ENCODE results near the gene ANK2. TPM values are rescaled to one million over a fixed set of nuclear protein-coding genes. Genes with fewer than 3 reads are reported as not detected.

Gene ANK2
- total and polyA plus RNA-seq, 2 donors: 5.3 to 14.7 TPM

DNA sequence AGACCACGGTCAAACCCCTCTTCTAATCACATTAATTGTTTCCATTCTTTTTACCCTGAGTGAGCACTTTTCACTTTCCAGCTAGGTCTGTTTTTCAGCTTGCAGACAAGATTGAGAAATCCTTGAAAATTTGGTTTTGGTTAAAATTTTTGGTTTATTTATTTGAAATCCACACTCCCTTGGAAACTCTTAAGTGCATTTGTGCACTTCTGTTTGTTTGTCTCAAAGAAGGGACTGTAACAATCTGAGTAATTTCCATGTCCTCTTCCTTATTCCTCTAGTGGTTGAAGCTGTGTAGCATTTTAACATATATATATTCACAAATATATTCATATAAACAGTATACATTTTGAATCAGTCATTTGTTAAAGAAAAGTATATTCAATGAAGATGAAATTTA lies 333.3 kb downstream of the ANK2 start:
- WGBS: 97% methylated on average over 1 of the region's 1 CpG
- Histone ChIP-seq H3K9me3 (ENCODE audit: control insufficient read depth in 2 of 2, insufficient read depth in 1 of 2, low read length in 1 of 2) (no peaks in the 10 kb centered on the region), H3K4me1 (ENCODE audit: control insufficient read depth in 2 of 2, insufficient read depth in 2 of 2, low read length in 2 of 2) (no peaks in the 10 kb centered on the region), H3K36me3 (ENCODE audit: control insufficient read depth in 2 of 2, insufficient read depth in 2 of 2, low read length in 1 of 2) (no peaks in the 10 kb centered on the region), H3K4me3 (ENCODE audit: low read length in 2 of 2) (no peak overlapping the region), H3K27ac (ENCODE audit: low read depth in 1 of 2, low read length in 1 of 2) (no peak overlapping the region), H3K27me3 (ENCODE audit: control insufficient read depth in 2 of 2, insufficient read depth in 1 of 2, low read length in 1 of 2) (no peaks in the 10 kb centered on the region)
- no peak for DNase-seq (ENCODE audit: low read depth in 6 of 9, low spot score in 9 of 9)

DNA sequence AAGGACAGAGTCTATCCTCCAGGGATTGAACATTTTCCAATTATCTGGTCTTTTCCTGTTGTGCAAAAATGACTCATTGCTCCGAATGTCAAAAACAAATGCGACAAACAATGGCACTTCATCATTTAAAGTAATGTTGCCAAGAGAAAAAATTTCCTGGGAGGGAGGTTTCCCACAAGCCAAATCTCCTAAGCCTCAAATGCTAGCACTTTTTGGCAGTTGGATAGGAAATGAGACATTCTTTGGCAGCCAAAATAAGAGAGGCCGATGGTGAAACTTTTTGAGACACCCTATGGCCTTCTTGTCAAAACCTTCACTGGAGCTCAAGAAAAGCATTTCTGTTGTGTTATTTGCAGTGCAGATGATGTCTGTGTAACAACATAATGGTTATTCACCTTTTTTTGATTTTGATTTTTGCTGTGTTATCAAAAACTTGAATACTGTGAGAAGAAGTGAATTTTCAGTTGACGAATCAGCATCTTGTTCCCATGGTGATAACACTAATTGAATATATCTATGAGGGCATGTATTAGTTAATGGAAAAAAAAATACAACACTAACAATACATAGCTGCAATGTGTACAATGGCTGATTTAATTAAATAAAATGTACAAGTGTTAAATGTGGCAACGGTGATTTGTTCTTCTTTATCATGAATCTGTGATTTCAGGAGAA lies 333.8 kb downstream of the ANK2 start:
- Histone ChIP-seq H3K27ac (ENCODE audit: low read depth in 1 of 2, low read length in 1 of 2) (no peak overlapping the region), H3K36me3 (ENCODE audit: control insufficient read depth in 2 of 2, insufficient read depth in 2 of 2, low read length in 1 of 2) (no peaks in the 10 kb centered on the region), H3K4me1 (ENCODE audit: control insufficient read depth in 2 of 2, insufficient read depth in 2 of 2, low read length in 2 of 2) (no peaks in the 10 kb centered on the region), H3K9me3 (ENCODE audit: control insufficient read depth in 2 of 2, insufficient read depth in 1 of 2, low read length in 1 of 2) (no peaks in the 10 kb centered on the region), H3K27me3 (ENCODE audit: control insufficient read depth in 2 of 2, insufficient read depth in 1 of 2, low read length in 1 of 2) (no peaks in the 10 kb centered on the region), H3K4me3 (ENCODE audit: low read length in 2 of 2) (no peak overlapping the region)
- WGBS: 94% methylated on average over 5 of the region's 5 CpGs
- no peak for DNase-seq (ENCODE audit: low read depth in 6 of 9, low spot score in 9 of 9)

DNA sequence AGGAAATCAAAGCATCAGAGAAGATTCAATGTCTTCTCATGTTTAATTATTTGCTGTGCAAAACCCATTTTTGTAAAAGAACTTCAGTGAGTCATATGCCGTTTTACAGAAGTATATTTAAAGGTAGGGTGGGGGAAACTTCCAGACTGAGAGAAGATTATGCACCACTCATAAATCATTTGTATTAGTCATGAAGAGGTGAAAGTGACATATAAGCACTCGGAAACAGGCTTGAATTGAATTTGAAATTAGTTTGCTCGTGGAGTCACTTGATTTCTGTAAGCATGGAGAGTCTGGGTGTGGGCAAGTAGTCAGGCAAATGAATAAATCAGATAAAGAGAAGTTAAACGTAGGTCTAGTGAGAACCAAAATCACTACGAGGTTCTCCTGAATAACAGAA lies 335.1 kb downstream of the ANK2 start:
- DNase-seq (ENCODE audit: low read depth in 6 of 9, low spot score in 9 of 9): no peak
- Histone ChIP-seq H3K9me3 (ENCODE audit: control insufficient read depth in 2 of 2, insufficient read depth in 1 of 2, low read length in 1 of 2) (no peaks in the 10 kb centered on the region), H3K4me1 (ENCODE audit: control insufficient read depth in 2 of 2, insufficient read depth in 2 of 2, low read length in 2 of 2) (no peaks in the 10 kb centered on the region), H3K27me3 (ENCODE audit: control insufficient read depth in 2 of 2, insufficient read depth in 1 of 2, low read length in 1 of 2) (no peaks in the 10 kb centered on the region), H3K36me3 (ENCODE audit: control insufficient read depth in 2 of 2, insufficient read depth in 2 of 2, low read length in 1 of 2) (no peaks in the 10 kb centered on the region), H3K4me3 (ENCODE audit: low read length in 2 of 2) (no peak overlapping the region), H3K27ac (ENCODE audit: low read depth in 1 of 2, low read length in 1 of 2) (no peak overlapping the region)
- WGBS: 60% methylated on average over 5 of the region's 5 CpGs

DNA sequence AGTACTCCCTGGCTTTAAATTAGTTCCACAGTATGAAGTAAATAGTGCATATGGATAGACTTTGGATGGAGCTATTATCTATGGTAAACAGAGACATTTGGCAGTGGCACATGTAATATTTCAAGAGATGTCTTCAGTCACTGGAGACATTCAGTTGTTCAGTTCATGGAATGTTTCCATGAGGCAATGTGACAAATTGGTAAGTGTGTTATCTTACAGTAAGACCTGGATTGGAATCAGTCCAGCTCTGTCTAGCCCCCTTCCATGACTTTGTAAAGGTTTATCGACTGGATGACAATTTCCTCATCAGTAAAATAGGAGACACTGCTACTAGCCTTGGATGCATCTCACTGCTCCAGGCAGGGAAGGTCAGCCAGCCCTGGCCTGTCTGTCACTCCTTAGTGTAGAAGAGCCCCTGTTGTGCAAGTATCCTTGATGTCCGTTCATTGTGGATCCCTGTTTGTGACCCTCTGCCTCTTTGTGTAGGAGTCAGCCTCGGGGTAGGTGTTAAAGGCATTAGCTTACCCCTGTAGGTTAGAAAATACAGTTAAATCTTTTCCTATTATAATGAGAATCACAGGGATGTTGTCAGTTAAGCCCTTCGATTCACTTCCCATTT lies 335.9 kb downstream of the ANK2 start:
- no peak overlapping the region for H3K4me3 ChIP-seq (ENCODE audit: low read length in 2 of 2)
- no peaks in the 10 kb centered on the region for H3K9me3 ChIP-seq (ENCODE audit: control insufficient read depth in 2 of 2, insufficient read depth in 1 of 2, low read length in 1 of 2)
- no peak for DNase-seq (ENCODE audit: low read depth in 6 of 9, low spot score in 9 of 9)
- no peaks in the 10 kb centered on the region for H3K27me3 ChIP-seq (ENCODE audit: control insufficient read depth in 2 of 2, insufficient read depth in 1 of 2, low read length in 1 of 2)
- H3K27ac ChIP-seq (ENCODE audit: low read depth in 1 of 2, low read length in 1 of 2): no peak overlapping the region
- 95% methylated on average over 4 of the region's 4 CpGs for WGBS
- no peaks in the 10 kb centered on the region for H3K4me1 ChIP-seq (ENCODE audit: control insufficient read depth in 2 of 2, insufficient read depth in 2 of 2, low read length in 2 of 2)
- H3K36me3 ChIP-seq (ENCODE audit: control insufficient read depth in 2 of 2, insufficient read depth in 2 of 2, low read length in 1 of 2): no peaks in the 10 kb centered on the region

DNA sequence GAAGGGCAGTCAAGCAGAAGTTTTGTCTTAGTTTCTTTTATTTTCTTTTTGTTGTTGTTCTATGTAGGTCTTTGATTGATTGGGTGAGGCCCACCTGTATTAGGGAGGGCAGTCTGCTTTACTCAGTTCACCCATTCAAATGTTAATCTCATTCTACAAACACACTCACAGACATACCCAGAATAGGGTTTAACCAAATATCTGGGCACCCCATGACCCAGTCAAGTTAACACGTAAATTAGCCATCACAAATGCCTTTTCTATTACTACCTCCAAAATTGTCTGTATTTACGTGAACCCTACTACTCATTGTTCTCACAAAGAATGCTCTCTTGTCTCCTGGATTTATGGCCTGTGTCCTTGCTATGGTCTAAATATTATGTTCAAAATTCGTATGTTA lies 339.7 kb downstream of the ANK2 start:
- no peak overlapping the region for H3K4me3 ChIP-seq (ENCODE audit: low read length in 2 of 2)
- H3K27ac ChIP-seq (ENCODE audit: low read depth in 1 of 2, low read length in 1 of 2): no peak overlapping the region
- DNase-seq (ENCODE audit: low read depth in 6 of 9, low spot score in 9 of 9): no peak
- H3K4me1 ChIP-seq (ENCODE audit: control insufficient read depth in 2 of 2, insufficient read depth in 2 of 2, low read length in 2 of 2): no peaks in the 10 kb centered on the region
- no peaks in the 10 kb centered on the region for H3K27me3 ChIP-seq (ENCODE audit: control insufficient read depth in 2 of 2, insufficient read depth in 1 of 2, low read length in 1 of 2)
- H3K9me3 ChIP-seq (ENCODE audit: control insufficient read depth in 2 of 2, insufficient read depth in 1 of 2, low read length in 1 of 2): no peaks in the 10 kb centered on the region
- WGBS: 96% methylated on average over 3 of the region's 3 CpGs
- no peaks in the 10 kb centered on the region for H3K36me3 ChIP-seq (ENCODE audit: control insufficient read depth in 2 of 2, insufficient read depth in 2 of 2, low read length in 1 of 2)

DNA sequence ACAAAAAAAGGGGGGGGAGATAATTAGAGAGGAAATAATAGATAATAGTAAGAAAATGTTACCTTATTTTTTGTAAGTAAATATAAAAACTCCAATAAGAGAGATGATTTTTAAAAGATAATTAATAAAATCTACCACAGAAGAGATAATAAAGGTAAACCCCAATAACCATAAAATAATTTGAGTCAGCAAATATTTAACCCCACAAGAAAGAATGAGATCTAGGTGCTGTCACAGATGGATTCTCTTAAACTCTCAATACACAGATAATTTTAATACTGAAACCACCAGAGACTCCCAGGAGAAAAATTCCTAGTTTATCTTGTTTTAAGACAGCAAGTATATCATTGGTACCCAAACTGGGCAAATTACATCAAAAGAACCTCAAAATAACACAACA lies 341.4 kb downstream of the ANK2 start:
- Histone ChIP-seq H3K27ac (ENCODE audit: low read depth in 1 of 2, low read length in 1 of 2) (no peak overlapping the region), H3K4me3 (ENCODE audit: low read length in 2 of 2) (no peak overlapping the region), H3K27me3 (ENCODE audit: control insufficient read depth in 2 of 2, insufficient read depth in 1 of 2, low read length in 1 of 2) (no peaks in the 10 kb centered on the region), H3K4me1 (ENCODE audit: control insufficient read depth in 2 of 2, insufficient read depth in 2 of 2, low read length in 2 of 2) (peaks cover 0 to 4% of the 10 kb centered on the region in 2 donors), H3K36me3 (ENCODE audit: control insufficient read depth in 2 of 2, insufficient read depth in 2 of 2, low read length in 1 of 2) (no peaks in the 10 kb centered on the region), H3K9me3 (ENCODE audit: control insufficient read depth in 2 of 2, insufficient read depth in 1 of 2, low read length in 1 of 2) (no peaks in the 10 kb centered on the region)
- DNase-seq (ENCODE audit: low read depth in 6 of 9, low spot score in 9 of 9): no peak

DNA sequence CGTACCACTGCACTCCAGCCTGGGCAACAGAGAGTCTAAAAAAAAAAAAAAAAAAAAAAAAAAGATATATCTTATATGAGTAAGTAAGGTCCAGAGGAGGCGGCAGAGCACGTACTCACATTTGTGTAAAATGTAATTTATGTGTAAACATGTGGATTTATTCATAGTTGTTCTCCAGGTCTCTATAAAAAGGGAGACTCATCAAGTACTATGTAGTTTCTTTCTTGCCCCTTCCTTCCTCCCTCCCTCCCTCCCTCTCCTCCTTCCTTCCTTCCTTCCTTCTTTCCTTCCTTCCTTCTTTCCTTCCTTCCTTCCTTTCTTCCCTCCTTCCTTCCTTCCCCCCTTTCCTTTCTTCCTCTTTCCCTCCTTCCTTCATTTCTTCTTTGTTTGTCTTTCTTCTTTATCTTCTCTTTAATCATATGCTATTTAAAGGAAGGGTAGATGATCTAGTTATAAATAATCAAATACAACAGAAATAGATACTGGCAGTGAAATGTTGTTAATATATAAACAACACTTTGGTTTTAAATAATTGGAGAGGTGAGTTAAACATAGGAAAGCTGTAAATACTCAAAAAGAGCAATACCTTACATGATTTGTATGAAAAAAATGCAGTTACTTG lies 344.8 kb downstream of the ANK2 start:
- Histone ChIP-seq H3K9me3 (ENCODE audit: control insufficient read depth in 2 of 2, insufficient read depth in 1 of 2, low read length in 1 of 2) (no peaks in the 10 kb centered on the region), H3K4me3 (ENCODE audit: low read length in 2 of 2) (no peak overlapping the region), H3K27ac (ENCODE audit: low read depth in 1 of 2, low read length in 1 of 2) (no peak overlapping the region), H3K27me3 (ENCODE audit: control insufficient read depth in 2 of 2, insufficient read depth in 1 of 2, low read length in 1 of 2) (no peaks in the 10 kb centered on the region), H3K4me1 (ENCODE audit: control insufficient read depth in 2 of 2, insufficient read depth in 2 of 2, low read length in 2 of 2) (peaks cover 0 to 4% of the 10 kb centered on the region in 2 donors), H3K36me3 (ENCODE audit: control insufficient read depth in 2 of 2, insufficient read depth in 2 of 2, low read length in 1 of 2) (no peaks in the 10 kb centered on the region)
- DNase-seq (ENCODE audit: low read depth in 6 of 9, low spot score in 9 of 9): no peak
- WGBS: 90% methylated on average over 3 of the region's 3 CpGs

DNA sequence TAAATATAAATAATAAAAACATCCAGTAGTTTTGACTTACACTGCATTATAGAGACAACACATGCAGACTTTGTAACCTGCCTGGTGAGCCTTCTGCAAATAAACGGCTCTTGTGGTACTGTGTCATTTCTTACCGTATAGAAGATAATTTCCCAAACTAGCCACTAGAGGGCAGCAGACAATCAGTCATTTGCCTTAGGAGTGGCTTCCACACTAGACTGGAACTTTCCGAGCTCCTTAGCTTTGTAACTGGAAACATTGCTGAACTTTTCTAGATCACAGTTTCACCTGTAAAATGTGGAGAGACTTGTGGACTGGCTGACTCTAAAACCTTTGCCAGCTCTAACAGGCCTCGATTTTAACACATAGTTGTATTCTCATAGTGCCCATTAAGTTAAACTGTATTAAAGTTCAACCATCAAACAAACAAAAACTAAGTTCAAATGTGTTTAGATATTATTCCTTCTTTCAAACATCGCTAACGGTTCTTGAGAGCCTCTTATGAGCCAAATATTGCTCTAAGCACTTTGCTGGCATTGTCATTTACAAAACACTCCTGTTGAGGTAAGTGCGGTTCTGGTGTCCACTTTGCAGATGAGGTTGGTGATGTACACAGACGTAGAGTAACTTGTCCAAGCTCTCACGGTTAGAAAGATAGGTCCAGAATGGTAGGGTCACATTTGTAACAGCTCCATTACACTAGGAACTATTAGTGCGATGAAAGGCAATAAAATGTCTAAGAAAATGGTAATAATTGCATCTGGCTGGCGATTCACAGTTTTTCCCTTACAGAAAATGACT lies 345.5 kb downstream of the ANK2 start:
- H3K27me3 ChIP-seq (ENCODE audit: control insufficient read depth in 2 of 2, insufficient read depth in 1 of 2, low read length in 1 of 2): no peaks in the 10 kb centered on the region
- peak; percentile 53 to 92 (median 85) for DNase-seq (ENCODE audit: low read depth in 6 of 9, low spot score in 9 of 9)
- no peak overlapping the region for H3K4me3 ChIP-seq (ENCODE audit: low read length in 2 of 2)
- no peaks in the 10 kb centered on the region for H3K9me3 ChIP-seq (ENCODE audit: control insufficient read depth in 2 of 2, insufficient read depth in 1 of 2, low read length in 1 of 2)
- H3K27ac ChIP-seq (ENCODE audit: low read depth in 1 of 2, low read length in 1 of 2): peak overlapping the region in 1 of 2 donors; percentile 8
- H3K4me1 ChIP-seq (ENCODE audit: control insufficient read depth in 2 of 2, insufficient read depth in 2 of 2, low read length in 2 of 2): peaks cover 0 to 4% of the 10 kb centered on the region in 2 donors
- WGBS: 63% methylated on average over 11 of the region's 11 CpGs
- no peaks in the 10 kb centered on the region for H3K36me3 ChIP-seq (ENCODE audit: control insufficient read depth in 2 of 2, insufficient read depth in 2 of 2, low read length in 1 of 2)

Measured in thymus (tissue), 11 donors.